ENCODE data around the gene TNFAIP8L2.

DNA sequence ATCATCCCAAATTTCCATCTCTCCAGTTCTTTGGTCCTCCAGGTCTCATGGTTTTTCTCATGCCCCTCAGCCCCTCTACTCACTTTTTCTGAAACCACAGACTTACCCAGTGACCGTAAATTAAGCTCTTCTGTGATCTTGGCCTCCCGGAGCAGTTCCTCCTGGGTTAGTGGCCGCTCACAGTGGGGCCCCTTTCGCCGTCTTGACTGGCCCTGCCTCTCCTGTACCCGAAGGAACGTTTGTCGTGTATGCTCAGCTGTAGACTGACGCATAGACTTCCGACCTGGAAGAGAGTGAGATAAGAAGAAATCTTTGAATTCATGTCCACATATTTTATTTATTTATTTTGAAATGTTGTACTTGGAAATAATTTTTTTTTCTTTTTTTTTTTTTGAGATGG, 27.8 kb downstream of the TNFAIP8L2 start:
- TF ChIP-seq RAD21 (IDR thresholded peaks at IDR 0.05; ENCODE audit: low read depth) (no peak), POLR2AphosphoS5 (IDR thresholded peaks at IDR 0.05; ENCODE audit: low read depth, low read length) (no peak), SP1 (IDR thresholded peaks at IDR 0.05; ENCODE audit: low read depth) (no peak), EZH2phosphoT487 (IDR thresholded peaks at IDR 0.05; ENCODE audit: borderline replicate concordance) (no peak), EZH2 (IDR thresholded peaks at IDR 0.05) (no peak), ZFX (IDR thresholded peaks at IDR 0.05) (no peak), ZNF274 (IDR thresholded peaks at IDR 0.05; ENCODE audit: low read depth, low read length) (no peak), ELF1 (IDR thresholded peaks at IDR 0.05; ENCODE audit: borderline replicate concordance, low read depth) (no peak), JUND (IDR thresholded peaks at IDR 0.05) (no peak), FOSL1 (IDR thresholded peaks at IDR 0.05; ENCODE audit: low read depth) (no peak), POLR2A (IDR thresholded peaks at IDR 0.05; ENCODE audit: borderline replicate concordance, extremely low read depth, insufficient read depth, insufficient read length) (no peak)
- TF ChIP-seq, protein P1, sequence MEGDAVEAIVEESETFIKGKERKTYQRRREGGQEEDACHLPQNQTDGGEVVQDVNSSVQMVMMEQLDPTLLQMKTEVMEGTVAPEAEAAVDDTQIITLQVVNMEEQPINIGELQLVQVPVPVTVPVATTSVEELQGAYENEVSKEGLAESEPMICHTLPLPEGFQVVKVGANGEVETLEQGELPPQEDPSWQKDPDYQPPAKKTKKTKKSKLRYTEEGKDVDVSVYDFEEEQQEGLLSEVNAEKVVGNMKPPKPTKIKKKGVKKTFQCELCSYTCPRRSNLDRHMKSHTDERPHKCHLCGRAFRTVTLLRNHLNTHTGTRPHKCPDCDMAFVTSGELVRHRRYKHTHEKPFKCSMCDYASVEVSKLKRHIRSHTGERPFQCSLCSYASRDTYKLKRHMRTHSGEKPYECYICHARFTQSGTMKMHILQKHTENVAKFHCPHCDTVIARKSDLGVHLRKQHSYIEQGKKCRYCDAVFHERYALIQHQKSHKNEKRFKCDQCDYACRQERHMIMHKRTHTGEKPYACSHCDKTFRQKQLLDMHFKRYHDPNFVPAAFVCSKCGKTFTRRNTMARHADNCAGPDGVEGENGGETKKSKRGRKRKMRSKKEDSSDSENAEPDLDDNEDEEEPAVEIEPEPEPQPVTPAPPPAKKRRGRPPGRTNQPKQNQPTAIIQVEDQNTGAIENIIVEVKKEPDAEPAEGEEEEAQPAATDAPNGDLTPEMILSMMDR (IDR thresholded peaks at IDR 0.05 in 2 of 3, conservative IDR thresholded peaks at IDR 0.05 in 1 of 3; ENCODE audit: borderline replicate concordance in 1 of 3, insufficient read depth in 1 of 3, low read depth in 2 of 3, low read length in 2 of 3) = no peak
- TF ChIP-seq, protein P2, sequence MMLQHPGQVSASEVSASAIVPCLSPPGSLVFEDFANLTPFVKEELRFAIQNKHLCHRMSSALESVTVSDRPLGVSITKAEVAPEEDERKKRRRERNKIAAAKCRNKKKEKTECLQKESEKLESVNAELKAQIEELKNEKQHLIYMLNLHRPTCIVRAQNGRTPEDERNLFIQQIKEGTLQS (IDR thresholded peaks at IDR 0.05) = no peak
- TF ChIP-seq, protein P3, sequence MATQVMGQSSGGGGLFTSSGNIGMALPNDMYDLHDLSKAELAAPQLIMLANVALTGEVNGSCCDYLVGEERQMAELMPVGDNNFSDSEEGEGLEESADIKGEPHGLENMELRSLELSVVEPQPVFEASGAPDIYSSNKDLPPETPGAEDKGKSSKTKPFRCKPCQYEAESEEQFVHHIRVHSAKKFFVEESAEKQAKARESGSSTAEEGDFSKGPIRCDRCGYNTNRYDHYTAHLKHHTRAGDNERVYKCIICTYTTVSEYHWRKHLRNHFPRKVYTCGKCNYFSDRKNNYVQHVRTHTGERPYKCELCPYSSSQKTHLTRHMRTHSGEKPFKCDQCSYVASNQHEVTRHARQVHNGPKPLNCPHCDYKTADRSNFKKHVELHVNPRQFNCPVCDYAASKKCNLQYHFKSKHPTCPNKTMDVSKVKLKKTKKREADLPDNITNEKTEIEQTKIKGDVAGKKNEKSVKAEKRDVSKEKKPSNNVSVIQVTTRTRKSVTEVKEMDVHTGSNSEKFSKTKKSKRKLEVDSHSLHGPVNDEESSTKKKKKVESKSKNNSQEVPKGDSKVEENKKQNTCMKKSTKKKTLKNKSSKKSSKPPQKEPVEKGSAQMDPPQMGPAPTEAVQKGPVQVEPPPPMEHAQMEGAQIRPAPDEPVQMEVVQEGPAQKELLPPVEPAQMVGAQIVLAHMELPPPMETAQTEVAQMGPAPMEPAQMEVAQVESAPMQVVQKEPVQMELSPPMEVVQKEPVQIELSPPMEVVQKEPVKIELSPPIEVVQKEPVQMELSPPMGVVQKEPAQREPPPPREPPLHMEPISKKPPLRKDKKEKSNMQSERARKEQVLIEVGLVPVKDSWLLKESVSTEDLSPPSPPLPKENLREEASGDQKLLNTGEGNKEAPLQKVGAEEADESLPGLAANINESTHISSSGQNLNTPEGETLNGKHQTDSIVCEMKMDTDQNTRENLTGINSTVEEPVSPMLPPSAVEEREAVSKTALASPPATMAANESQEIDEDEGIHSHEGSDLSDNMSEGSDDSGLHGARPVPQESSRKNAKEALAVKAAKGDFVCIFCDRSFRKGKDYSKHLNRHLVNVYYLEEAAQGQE (IDR thresholded peaks at IDR 0.05; ENCODE audit: low read depth) = no peak
